GM23338 (cell line): ENCODE data around the gene PTPRN2.

Source experiments
- EZH2phosphoT487 ChIP-seq: fragments of 200-600 bp; sonication (generic); IDR thresholded peaks from one replicate; pipeline ENCODE4 v1.8.1; 2018; ENCODE audit warnings: antibody characterized with exemption; ENCODE audit not compliant: unreplicated experiment
- POLR2AphosphoS5 ChIP-seq: IDR thresholded peaks from 2 replicates; pipeline ENCODE4 v1.6.1; 2016; ENCODE audit warnings: antibody characterized with exemption, low read depth

GRCh38 chr7:158130023-158130409, 457.6 kb downstream of the PTPRN2 start:
- no peak for TF ChIP-seq POLR2AphosphoS5
- TF ChIP-seq EZH2phosphoT487: no peak
